PC-3 (cell line): ENCODE results near the gene ERRFI1.

Experiments used
- EZH2 ChIP-seq: fragments of 300-600 bp; sonication (generic); IDR thresholded peaks from one replicate; pipeline ENCODE4 v1.6.1; 2017; ENCODE audit warnings: antibody characterized with exemption, mild to moderate bottlenecking, low read length; ENCODE audit not compliant: unreplicated experiment
- EZH2phosphoT487 ChIP-seq: fragments of 300-600 bp; sonication (generic); IDR thresholded peaks from 2 replicates; pipeline ENCODE4 v1.6.1; 2018; ENCODE audit warnings: mild to moderate bottlenecking, antibody characterized with exemption, low read length, borderline replicate concordance
- TF ChIP-seq, protein P1 (sequence below): fragments of 300-600 bp; sonication (generic); conservative IDR thresholded peaks from 2 replicates; pipeline ENCODE4 v1.5.1; 2017; ENCODE audit warnings: antibody characterized with exemption, low read depth, mild to moderate bottlenecking, low read length

DNA sequence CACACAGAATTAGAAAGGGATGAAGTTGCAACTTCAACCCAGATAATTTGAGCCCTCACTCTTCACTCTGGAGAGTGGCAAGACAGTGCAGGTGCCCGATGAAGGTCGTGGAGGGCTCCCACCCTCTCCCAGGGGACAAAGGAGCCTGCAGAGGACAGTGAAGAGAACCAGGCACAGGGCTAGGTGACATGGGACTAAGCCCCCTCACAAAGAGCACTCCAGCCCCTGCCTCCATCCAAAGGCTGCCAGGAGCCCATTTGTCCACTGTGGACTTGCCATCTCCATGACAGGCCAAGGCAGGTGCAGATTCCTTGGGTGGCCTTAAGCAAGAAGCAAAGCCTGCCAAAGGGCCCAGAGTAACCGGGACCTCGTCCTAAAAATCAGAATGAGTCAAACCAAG is 15.1 kb downstream of the ERRFI1 start:
- TF ChIP-seq EZH2 (no peak), EZH2phosphoT487 (no peak)
- TF ChIP-seq, protein P1, sequence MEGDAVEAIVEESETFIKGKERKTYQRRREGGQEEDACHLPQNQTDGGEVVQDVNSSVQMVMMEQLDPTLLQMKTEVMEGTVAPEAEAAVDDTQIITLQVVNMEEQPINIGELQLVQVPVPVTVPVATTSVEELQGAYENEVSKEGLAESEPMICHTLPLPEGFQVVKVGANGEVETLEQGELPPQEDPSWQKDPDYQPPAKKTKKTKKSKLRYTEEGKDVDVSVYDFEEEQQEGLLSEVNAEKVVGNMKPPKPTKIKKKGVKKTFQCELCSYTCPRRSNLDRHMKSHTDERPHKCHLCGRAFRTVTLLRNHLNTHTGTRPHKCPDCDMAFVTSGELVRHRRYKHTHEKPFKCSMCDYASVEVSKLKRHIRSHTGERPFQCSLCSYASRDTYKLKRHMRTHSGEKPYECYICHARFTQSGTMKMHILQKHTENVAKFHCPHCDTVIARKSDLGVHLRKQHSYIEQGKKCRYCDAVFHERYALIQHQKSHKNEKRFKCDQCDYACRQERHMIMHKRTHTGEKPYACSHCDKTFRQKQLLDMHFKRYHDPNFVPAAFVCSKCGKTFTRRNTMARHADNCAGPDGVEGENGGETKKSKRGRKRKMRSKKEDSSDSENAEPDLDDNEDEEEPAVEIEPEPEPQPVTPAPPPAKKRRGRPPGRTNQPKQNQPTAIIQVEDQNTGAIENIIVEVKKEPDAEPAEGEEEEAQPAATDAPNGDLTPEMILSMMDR, result no peak
